CD4-positive, alpha-beta T cell treated with Interleukin-4 for 1 hour (primary cell): ENCODE results near the gene PIGQ.
A peak's percentile ranks its signal among the peaks of the same experiment; 100 is the strongest.

Experiments used
- DNase-seq, 2 donors: peaks; one replicate each; pipeline ENCODE4 v3.0.0-alpha.2; 2020 to 2022

PIGQ gene

GRCh38 chr16:534856-535445 lies 34.8 kb upstream of the PIGQ start:
- no peak for DNase-seq

- peak in 1 of 2 donors; percentile 17 for DNase-seq
Observed at GRCh38 chr16:535446-536405, 34.0 kb upstream of the PIGQ start.

GRCh38 chr16:536746-537145 lies 33.0 kb upstream of the PIGQ start:
- DNase-seq: no peak

GRCh38 chr16:537415-538335 lies 32.1 kb upstream of the PIGQ start:
- DNase-seq: no peak

GRCh38 chr16:539901-540530 lies 29.8 kb upstream of the PIGQ start:
- DNase-seq: no peak

- no peak for DNase-seq
Observed at GRCh38 chr16:540645-541340, 29.0 kb upstream of the PIGQ start.

GRCh38 chr16:543301-544164 lies 26.2 kb upstream of the PIGQ start:
- no peak for DNase-seq

GRCh38 chr16:544517-544916 lies 25.3 kb upstream of the PIGQ start:
- no peak for DNase-seq

- DNase-seq: peak; percentile 54 to 62
Observed at GRCh38 chr16:546909-547770, 22.6 kb upstream of the PIGQ start.

GRCh38 chr16:548586-548985 lies 21.2 kb upstream of the PIGQ start:
- DNase-seq: no peak

GRCh38 chr16:549544-550263 lies 20.1 kb upstream of the PIGQ start:
- DNase-seq: no peak

- no peak for DNase-seq
Observed at GRCh38 chr16:551210-551609, 18.6 kb upstream of the PIGQ start.

GRCh38 chr16:552171-552570 lies 17.6 kb upstream of the PIGQ start:
- DNase-seq: no peak

GRCh38 chr16:553601-554296 lies 16.0 kb upstream of the PIGQ start:
- DNase-seq: no peak

- DNase-seq: no peak
Observed at GRCh38 chr16:554297-554621, 15.5 kb upstream of the PIGQ start.

- no peak for DNase-seq
Observed at GRCh38 chr16:554640-555365, 15.0 kb upstream of the PIGQ start.

GRCh38 chr16:555528-556473 lies 14.0 kb upstream of the PIGQ start:
- no peak for DNase-seq
